GM19455 (cell line): ENCODE results near the gene IGSF21.

Experiments
- ATAC-seq: cut with Tn5 transposase; IDR thresholded peaks from one replicate; pipeline ENCODE4 v1.9.1; 2021; ENCODE audit not compliant: unreplicated experiment

IGSF21 gene

DNA sequence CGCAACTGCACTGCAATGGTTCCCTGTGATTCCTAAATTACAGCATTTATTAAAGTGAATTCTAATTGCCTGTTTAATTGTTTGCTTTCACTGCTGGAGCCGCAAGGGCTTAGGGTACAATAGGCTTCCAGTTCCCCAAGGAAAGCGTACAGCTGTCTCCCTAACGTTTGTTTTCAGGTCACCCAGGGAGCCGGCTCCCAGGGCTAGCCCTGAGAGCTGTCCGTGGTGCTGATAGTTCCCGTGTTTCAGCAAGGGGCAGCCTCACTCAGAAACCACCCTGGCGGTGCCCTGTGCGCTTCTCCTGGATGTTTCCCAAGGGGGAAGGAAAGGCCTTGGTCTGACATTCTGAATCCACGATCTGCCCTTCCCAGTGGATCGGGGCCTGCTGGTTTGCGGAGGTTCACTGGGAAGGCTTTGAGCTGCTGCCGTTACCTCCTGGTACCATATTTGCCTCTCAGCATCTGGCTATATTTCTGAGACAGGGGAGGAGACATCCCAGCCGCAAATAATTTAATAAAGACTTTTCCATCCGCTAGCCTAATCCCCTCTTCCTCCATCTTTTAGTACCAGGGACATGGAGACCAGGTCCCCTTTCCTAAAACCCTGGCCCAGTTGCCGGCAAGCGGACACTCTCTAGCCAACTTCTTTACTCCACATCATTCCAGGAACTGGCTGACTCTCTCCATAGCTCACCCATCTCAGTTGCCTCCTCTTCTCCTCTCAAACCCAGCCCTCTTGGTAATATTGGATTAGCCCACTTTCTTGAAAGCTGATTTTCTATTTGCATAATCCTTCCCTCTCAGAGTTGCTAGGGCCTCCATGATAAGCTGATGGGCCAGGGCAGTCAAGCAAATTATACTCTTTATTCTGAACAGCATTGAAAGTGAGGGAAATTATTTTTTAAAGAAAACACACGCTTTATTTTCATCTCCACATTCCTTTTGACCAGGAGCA is 149.0 kb downstream of the IGSF21 start:
- ATAC-seq, result no peak

DNA sequence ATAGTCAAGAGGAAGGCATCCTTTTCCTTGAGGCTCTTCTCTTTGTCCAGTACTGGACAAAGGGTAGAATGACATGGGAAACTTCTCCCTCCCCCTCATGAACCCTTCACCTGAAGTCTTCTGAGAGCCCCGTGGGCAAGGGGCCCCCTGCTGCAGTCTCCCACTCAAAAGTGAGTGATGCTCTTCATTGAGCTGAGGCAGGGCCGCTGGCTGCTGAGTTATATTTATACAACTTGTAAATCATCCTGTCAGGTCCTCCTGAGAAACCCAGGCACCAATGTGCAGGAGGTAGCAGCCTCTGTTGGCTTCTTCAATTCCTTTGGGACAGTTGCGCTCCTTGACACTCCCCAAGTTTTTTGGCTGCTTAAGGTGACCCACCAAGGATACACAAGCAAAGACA is 150.2 kb downstream of the IGSF21 start:
- ATAC-seq, result no peak

DNA sequence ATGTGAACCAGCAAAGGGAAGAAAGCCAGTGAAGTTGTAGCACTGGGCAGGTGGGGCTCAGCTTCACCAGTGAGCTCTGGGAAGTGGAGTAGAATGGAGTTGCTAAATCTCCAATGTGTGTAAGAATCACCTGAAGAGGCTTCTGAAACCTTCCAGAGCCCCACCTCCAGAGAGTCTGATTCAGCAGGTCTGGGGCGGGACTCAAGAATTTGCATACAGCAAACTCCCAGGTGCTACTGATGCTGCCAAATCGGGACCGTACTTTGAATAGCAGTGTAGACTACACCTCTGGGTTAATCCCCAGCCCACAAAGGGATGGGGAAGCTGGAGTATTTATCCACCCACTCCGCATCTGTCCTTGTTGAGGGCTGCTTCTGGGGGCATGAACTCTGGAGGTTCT is 154.3 kb downstream of the IGSF21 start:
- no peak for ATAC-seq

DNA sequence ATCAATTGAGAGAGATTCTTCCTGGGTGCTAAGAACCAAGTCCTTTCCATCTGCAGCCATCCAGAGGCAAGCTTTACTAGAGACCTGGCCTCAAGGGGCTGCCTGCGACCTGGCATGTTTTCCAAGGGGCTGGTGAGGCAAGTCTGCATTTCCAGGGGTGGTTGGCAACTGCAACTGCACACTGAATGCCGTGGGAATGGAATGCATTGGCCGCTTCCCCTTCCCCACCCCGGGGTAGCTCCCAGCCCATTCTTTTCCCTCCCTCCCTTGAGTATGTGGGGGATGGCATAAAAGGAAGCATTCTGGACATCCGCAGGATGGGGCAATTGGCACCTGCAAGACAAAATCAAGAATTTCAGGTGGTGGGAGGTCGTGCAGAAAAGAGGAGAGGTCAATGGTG is 155.1 kb downstream of the IGSF21 start:
- ATAC-seq, result no peak

DNA sequence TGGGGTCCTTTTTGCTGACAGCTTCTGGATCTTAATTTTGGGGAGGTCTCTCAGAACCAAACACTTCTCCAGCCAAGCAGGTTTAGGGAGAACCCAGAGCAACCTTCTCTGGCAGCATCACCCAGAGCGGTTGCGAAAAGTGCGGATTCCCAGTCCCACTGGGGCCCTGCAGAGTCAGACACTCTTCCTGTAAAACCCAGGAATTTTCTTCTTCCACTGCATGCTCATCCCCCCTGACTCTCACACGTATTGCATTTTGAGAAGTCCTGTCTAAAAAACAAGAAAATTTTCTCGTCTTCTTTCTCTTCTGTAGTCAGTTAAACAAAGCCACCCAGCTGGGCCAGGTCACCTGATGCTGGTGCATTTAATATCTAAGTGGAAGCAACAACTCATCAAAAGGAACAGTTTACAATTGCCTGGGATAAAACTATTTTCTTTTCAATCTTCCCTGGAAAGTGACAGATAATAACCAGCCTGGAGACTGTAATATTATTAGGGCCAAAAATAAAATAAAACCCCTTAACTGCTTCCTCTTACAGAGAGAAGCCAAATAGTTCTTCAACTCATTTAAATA is 156.0 kb downstream of the IGSF21 start:
- no peak for ATAC-seq

DNA sequence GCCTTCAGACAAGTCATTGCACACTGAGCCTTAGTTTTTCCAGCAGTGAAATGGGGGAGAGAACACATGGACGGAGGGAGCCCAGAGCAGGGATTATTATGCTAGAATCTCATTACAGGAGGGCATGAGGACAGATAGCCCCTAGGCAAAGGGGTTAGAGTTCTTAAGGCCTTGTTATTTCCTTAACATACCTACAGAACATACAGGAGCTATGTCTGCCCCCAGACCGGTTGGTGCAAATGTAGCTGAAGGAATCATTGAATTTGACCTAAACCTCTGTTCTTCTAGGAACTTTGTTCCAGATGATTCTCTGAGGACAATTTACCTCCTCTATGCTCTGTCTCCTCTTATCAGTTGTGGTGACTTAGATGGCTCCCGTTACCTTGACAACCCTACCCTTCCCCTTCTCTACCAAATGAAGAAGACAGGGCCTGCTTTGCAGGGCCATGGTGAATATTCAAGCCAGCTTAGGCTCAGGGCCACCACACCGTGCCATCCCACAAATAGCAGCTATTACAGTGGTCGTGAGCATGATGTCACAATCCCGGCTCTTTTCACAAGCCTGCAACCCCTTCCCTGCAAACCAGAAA is 156.9 kb downstream of the IGSF21 start:
- ATAC-seq, result no peak

DNA sequence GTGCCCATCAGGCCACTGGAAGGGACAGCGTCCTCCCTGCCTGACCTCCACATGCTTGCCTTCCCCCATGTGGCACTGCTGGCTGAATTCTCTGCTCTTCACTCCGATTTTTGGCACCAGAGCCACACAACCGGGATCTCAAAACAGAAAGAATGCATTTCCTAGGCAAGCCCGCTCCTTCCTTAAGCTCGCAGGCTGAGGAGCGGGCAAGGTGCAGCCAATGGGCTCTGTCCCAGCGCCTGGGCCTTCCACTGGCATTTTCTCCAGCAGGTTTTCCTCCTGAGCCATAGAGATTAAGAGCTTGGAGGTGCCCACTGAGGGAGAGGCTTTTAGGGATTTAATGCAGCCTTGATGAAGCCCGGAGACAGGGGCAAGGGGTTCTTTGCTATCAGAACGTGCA is 158.0 kb downstream of the IGSF21 start:
- ATAC-seq, result no peak

DNA sequence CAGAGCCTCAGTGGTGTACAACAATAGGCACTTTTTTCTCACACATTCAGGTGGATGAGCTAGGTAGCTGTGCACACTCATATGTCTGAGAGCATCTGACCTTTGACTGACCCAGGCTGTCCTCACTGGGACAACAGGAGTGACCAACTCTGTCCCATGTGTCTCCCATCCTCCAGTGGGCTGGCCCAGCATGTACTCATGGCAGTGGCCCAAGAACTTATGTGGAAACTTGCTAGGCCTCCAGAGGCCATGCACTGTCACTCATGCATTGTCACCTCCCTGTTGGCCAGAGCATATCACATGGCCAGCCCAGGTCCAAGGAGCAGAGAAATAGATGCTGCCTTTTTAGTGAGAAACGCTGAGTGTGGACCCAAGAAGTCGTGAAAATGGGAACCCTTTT is 158.8 kb downstream of the IGSF21 start:
- no peak for ATAC-seq

DNA sequence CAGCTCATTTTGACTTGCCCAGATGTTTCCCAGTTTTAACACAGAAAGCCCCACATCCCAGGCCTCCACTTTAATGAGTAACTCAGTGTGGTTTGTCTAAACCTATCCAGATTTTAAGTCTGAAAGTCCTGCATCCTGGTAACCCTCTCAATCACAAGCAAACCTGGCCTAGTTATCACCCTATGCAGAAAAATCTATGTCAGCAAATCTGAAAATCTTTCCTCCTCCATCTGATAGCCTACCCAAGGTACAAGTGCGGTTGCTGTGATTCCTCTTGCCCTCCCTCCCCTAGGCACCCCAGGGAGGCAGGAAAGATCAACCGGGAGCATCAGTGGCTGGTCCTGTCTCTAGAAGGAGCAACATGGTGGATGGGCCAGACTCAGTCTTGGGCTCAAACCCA is 163.7 kb downstream of the IGSF21 start:
- ATAC-seq, result no peak

DNA sequence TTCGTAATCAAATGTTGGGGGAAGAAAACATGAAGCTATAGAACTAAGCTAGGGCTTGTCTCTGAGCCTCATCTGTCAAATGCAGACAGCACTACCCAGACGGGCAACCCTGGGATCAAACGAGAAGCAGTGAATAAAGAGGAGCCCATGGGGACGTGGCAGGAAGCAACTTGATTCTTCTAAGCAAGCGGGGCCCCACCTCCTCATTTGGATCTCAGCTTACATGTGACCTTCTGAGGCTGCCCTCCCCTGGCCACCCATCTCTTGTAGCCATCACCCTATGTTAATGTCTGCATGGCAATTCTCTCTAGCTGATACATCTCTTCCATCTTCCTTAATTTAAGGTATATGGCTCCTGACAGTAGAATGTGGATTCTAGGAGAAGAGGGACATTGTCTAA is 171.3 kb downstream of the IGSF21 start:
- ATAC-seq, result no peak

DNA sequence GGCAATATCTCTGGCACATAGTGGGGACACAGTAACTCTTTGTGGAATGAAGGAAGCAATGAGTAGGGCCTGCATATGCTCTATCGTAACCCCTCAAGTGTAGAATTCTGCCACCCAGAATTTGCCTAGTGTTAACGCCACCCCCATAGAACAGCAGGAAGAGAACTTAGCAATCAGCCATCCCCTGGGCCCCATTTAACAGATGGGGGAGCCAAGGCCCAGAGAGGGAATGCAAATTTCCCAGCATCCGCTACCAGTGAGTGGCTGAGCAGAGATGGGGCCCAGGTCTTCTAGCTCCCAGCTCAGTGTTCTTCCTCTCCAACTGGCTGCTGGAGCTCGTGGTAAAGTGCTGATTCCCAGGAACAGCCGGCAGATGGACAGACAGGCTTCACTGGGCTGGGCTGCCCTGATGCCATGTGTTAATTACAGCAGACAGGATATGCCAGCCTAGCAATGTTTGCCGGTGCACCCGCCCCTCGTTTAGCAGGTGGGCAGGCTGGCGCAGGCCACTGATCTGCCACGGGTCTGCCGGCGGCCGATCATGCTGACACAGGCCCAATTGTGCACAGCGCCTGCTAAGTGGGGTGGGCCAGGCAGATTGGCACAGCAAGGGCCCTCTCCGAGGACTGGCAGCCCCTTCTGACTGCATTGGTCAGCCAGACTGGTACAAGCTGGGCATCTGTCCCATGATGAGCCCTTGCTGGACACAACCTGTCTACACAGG is 171.9 kb downstream of the IGSF21 start:
- ATAC-seq, result no peak

DNA sequence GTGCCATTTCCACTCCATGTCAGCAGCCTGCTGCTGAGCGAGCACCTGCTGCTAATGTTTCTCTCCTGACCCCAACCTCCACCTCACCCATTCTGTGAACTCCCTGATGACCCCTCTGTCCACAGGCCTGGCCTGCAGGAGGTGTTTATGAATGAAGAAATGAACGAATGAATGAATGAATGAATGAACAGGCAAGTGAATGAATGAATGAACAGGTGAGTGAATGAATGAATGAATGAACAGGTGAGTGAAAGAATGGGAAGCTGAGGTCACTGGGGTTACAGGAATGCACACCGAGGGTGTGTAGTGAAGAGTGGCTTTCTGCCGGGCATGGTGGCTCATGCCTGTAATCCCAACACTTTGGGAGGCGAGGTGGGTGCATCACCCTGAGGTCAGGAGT is 173.4 kb downstream of the IGSF21 start:
- no peak for ATAC-seq

DNA sequence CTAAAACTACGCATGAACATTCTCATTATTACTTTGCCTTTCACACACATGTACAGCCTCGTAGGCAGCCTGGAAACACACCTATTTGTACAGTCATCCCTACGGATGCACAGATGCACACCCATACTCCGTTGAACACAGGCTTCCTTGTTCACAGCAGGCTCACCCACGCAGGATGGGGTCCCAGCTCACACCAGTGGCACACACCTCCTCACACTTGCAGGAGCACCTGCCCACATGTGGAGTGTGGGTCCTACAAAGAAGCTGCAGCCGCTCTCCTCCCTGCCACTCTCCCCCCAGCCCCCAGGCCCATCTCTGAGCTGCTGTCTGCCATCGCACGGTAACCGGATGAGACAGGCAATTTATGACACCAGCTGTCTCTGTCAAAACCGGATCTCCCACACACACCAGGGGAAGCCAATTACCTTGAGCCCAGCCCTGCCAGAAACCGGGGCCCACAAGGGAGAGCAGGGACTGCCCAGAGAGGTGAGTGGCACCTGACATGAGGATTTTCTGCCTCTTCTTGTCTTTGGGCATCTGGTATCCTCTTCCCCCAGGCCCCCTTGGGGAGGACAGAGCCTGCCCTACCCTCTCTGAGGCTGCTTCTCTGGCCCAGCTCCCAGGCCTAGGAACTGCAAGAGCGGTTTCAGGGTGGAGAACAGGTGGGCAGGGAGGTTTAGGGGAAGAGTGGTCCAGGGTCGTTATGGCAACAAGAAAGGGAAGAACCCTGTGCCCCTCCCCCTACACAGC is 175.4 kb downstream of the IGSF21 start:
- no peak for ATAC-seq

DNA sequence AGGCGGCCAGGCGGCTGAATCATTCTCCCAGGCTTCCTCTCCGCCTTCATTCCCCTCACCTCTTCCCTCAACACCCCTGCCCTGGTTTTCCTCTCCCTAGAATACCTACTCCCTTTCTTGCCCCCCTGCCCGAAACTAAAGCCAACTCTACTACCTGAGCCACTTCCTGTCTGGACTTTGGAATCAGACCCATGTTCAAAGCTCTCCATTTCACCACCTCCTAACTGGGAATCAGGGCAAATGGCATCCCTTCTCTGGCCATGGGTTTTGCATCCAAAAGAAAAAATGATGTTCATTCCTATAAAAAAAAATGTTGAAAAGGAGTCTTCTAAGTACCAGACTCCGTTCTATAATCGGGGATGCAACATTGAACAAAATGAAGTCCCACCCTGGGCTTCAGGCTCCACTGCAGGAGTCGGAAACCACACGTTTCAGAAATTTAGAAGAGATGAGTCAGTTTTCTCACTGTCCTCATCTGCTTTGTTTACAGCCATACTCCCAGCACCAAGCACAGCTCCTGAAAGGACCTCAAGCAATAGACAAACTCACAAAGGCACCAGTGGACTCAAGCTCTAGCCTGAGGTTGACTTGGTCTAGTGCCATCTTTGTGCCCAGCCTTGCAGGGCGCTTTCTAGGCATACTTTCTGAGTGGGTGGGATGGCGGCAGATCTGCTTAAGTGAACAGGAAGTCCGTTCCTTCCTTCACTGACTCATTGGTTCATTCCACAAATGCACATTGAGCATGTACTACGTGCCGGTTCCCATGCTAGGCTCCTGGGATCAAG is 176.2 kb downstream of the IGSF21 start:
- no peak for ATAC-seq

DNA sequence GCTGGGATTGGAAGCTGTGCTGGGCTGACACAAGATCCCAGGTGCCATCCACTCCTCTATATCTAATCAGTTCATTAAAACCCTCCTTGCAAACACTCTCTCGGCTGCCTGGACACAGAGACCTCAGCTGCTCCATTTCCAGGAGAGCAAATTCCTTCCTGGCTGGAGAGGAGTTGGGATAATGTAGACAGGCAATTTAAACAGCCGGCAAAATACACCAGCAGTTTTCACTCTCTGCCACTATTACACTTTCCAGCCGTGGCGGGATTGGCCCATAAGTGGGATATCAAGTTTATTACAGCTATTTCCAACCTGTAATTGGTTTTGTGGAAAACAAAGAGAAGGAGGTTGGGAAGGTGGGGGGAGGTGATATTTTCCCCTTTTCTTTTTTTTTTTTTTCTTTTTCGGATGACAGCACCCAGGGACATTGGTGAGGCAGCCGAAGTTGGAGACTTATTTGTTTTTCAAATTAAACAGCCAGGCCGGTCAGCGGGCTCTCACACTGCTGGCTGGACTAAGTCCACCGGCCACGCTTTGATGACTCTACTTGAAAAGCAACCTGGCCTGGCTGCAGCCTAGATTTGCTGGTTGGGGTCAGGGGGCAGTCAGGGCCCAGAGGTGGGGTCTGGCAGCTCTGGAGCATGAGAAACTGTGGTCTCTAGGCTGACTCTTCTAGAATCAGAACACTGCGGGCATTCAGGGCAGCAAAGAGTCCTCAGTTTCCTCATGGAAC is 177.4 kb downstream of the IGSF21 start:
- no peak for ATAC-seq

DNA sequence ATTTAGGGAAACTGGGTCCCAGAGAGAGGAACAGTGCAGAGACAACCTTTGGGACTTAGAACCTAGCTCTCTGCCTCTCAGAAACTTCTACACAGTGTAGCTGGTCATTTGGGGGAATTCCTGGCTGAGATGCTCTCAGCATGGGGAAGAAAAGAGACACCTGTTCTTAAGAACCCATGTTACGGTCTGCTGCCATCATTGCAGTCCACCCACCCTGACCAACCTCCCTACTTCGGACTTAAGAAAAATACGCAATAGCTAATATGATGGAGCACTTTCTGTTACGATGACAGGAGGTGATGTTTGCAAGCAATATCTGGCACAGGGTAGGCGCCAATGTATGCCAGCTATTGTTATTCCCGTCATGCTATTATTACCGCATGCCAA is 177.9 kb downstream of the IGSF21 start:
- ATAC-seq, result no peak

DNA sequence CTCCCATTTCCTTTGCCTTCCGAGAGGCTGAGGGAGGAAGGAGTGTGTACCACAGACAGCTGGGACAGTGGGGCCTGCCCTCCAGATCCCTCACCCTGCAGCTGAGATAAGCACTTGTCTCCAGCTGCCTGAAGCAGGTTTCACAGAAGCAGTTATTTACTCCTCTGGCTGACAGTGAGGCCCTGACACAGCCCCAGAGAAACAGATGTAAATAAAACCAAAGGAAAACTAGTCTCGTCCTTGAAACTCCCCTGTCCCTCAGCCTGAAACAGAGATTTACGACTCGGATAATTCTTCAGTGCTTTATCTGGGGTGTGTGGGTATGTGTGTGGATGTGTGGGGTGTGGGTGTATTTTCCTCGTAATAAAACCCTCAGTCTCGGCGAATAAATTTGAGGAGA is 181.1 kb downstream of the IGSF21 start:
- ATAC-seq, result no peak

DNA sequence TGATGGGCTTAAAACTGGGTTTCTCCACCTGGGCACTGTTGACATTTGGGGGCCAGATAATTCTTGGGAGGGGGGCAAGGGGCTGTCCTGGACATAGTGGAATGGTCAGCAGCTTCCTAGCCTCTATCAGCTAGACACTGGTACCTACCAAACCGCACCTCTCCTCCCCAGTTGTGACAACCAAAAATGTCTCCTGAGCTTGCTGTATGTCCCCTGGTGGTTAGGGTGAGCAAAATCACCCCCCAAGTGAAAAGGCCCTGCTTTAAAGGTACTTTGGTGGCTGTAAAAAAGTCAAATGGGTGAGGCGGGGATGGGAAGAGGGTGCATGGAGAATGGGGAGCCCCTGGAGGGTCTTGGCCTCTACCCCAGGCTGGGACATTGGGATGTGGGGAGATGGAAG is 182.0 kb downstream of the IGSF21 start:
- ATAC-seq, result no peak

DNA sequence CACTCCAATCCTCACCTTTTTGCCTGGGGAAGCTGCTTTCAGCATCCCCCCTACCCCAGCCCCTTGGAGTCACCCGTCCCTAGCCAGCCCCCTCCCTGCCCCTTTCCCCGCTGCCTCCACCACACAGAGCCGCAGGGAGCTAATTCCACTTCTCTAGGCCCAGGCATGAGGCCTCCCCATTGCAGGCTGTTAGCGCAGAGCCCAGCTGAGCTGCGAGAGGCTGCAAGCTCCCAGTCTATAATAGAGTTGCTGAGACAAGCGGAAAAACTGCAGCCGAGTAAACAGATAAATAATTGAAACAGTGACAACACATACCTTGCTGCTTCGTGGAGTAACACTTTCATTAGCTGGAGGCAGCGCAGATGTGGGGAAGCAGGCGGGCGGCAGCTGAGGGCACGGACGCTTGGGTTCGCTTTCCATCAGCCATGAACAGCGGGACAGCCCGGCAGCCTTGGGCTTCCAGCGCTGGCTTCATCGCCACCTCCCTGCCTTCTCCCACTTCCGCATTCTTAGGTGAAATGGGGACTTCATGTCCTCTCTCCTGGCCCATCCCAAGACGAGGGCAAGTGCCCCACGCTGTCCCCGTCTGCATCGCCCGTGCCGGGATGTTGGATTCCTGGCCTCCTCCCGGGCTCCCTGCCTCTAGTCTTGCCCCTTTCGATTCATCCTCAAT is 183.3 kb downstream of the IGSF21 start:
- ATAC-seq, result no peak
